ENCODE measurements around the gene KDM4C. TPM values are rescaled to one million over a fixed set of nuclear protein-coding genes. Genes with fewer than 3 reads are reported as not detected.

KDM4C gene
- total RNA-seq, 2 experiments from 2014 or later, result 60.1 to 61.3 TPM

DNA sequence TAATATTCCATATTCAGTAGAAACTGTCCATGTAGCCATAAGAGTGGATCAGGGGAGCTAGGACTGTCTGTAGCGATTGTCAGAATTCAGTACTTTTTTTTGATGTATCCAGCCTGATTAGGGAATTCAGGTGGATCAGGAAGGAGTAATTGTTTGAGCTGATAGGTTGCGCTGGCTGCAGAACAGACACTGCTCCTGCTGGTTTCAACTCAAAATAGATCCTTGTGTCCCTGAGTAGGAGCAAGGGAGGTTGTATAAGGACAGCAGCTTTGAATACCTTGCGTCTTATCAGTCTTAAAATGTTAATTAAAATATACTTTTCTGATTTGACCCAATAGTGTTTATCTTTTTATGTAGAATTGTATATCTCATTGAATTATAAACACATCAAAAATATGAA lies 229.6 kb downstream of the KDM4C start:
- ATAC-seq (ENCODE audit: poor library complexity), result no peak
- Histone ChIP-seq H3K27ac (ENCODE audit: low read depth in 1 of 2, low read length in 2 of 2) (no peak overlapping the region), H3K4me3 (ENCODE audit: low read length) (no peak overlapping the region), H3K9me3 (ENCODE audit: control insufficient read depth in 1 of 2, insufficient read depth in 1 of 2, low read length in 2 of 2) (no peaks in the 10 kb centered on the region), H3K36me3 (ENCODE audit: insufficient read depth, low read length) (peaks cover 77% of the 10 kb centered on the region), H3K27me3 (ENCODE audit: control insufficient read depth in 1 of 2, insufficient read depth in 2 of 2, low read length in 2 of 2) (no peaks in the 10 kb centered on the region), H3K4me1 (ENCODE audit: insufficient read depth, low read length) (no peaks in the 10 kb centered on the region)
- DNase-seq, result no peak
- H3K27ac Mint-ChIP-seq, result no peak overlapping the region
- no peaks in the 10 kb centered on the region for H3K27me3 Mint-ChIP-seq
- CTCF ChIA-PET, result interaction anchor here (1.3 kb wide), 1 partner anchor 21 kb away, joined by 3 read pairs; no protein-coding TSS in a partner anchor
- H3K9me3 Mint-ChIP-seq, result no peaks in the 10 kb centered on the region
- H3K4me3 Mint-ChIP-seq, result no peak overlapping the region
- intact Hi-C loops (cut with DNase I, micrococcal nuclease), result no loop called here
- no peaks in the 10 kb centered on the region for H3K4me1 Mint-ChIP-seq (ENCODE audit: low read depth)
- TF ChIP-seq, protein P1, sequence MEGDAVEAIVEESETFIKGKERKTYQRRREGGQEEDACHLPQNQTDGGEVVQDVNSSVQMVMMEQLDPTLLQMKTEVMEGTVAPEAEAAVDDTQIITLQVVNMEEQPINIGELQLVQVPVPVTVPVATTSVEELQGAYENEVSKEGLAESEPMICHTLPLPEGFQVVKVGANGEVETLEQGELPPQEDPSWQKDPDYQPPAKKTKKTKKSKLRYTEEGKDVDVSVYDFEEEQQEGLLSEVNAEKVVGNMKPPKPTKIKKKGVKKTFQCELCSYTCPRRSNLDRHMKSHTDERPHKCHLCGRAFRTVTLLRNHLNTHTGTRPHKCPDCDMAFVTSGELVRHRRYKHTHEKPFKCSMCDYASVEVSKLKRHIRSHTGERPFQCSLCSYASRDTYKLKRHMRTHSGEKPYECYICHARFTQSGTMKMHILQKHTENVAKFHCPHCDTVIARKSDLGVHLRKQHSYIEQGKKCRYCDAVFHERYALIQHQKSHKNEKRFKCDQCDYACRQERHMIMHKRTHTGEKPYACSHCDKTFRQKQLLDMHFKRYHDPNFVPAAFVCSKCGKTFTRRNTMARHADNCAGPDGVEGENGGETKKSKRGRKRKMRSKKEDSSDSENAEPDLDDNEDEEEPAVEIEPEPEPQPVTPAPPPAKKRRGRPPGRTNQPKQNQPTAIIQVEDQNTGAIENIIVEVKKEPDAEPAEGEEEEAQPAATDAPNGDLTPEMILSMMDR (IDR thresholded peaks at IDR 0.05), result no peak
- POLR2A ChIA-PET, result interaction anchor here (1.7 kb wide), 1 partner anchor 12 kb away, joined by 3 read pairs; no protein-coding TSS in a partner anchor
- peaks cover 91% of the 10 kb centered on the region for H3K36me3 Mint-ChIP-seq (ENCODE audit: low read depth)

DNA sequence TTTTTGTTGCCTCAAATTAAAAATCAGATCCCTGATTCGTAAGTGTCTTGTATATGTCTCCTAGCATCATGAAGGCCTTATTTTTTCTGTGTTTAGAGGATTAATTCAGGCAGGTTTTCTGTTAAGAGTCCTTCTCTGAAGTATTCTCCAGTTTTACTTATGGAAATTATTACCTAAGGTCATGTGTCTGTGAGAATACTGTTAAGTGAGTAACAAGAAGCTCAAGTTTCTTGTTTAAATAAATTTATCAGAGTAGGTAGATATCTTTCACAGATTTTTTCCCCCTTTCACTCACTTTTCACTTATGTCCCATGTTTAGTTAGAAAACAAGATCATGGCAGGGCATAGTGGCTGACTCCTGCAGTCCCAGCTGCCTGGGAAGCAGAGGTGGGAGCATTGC lies 233.6 kb downstream of the KDM4C start:
- H3K36me3 Mint-ChIP-seq (ENCODE audit: low read depth), result peaks cover 94% of the 10 kb centered on the region
- Histone ChIP-seq H3K36me3 (ENCODE audit: insufficient read depth, low read length) (peaks cover 71% of the 10 kb centered on the region), H3K27ac (ENCODE audit: low read depth in 1 of 2, low read length in 2 of 2) (no peak overlapping the region), H3K9me3 (ENCODE audit: control insufficient read depth in 1 of 2, insufficient read depth in 1 of 2, low read length in 2 of 2) (no peaks in the 10 kb centered on the region), H3K4me1 (ENCODE audit: insufficient read depth, low read length) (no peaks in the 10 kb centered on the region), H3K27me3 (ENCODE audit: control insufficient read depth in 1 of 2, insufficient read depth in 2 of 2, low read length in 2 of 2) (no peaks in the 10 kb centered on the region), H3K4me3 (ENCODE audit: low read length) (no peak overlapping the region)
- no peak overlapping the region for H3K27ac Mint-ChIP-seq
- DNase-seq (no peak), ATAC-seq (ENCODE audit: poor library complexity) (no peak)
- intact Hi-C loops (cut with DNase I, micrococcal nuclease), result no loop called here
- no peaks in the 10 kb centered on the region for H3K4me1 Mint-ChIP-seq (ENCODE audit: low read depth)
- no peak overlapping the region for H3K4me3 Mint-ChIP-seq
- ChIA-PET POLR2A (no interaction called here), CTCF (no interaction called here)
- H3K27me3 Mint-ChIP-seq, result no peaks in the 10 kb centered on the region
- no peaks in the 10 kb centered on the region for H3K9me3 Mint-ChIP-seq
- TF ChIP-seq, protein P1 (IDR thresholded peaks at IDR 0.05), result no peak

DNA sequence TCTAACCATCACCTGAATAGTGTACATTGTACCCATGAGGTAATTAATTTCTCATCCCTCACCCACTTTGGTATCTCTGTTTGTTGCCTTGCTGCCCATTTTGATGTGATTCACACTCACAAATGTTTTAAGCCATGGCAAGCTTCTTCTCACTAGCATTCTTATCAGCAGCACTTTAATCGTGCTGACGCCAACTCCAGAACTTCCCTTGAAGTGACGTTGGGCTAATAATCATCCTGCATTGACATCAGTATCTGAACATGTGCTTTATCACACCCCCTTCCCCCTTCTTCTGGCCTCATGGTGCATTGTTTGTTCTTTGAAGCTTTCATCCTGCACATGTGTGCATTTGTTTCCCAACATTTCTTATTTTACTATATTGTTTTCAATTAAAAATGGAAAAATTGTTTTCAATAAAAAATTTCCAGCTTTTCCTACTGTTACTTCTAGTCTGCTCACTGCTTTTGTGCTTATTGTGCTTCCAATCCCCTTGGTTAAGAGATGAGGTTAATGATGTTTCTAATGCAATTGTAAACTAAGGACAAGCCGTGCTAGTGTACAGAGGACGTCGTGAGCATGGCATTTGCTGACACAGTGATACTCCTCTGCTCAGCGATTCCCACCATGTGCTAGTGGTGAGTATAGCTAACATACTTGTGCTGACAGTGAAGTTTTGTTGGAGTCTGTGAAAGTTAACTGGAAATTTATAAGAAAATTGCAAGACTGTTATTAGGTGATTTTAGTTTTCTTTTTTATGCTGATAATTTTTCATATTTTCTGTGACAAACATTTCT lies 238.5 kb downstream of the KDM4C start:
- H3K9me3 ChIP-seq (ENCODE audit: control insufficient read depth in 1 of 2, insufficient read depth in 1 of 2, low read length in 2 of 2), result no peaks in the 10 kb centered on the region
- DNase-seq, result no peak
- no peaks in the 10 kb centered on the region for H3K9me3 Mint-ChIP-seq
- CTCF ChIA-PET, result no interaction called here
- H3K27ac Mint-ChIP-seq, result no peak overlapping the region
- H3K36me3 ChIP-seq (ENCODE audit: insufficient read depth, low read length), result peaks cover 59% of the 10 kb centered on the region
- peaks cover 87% of the 10 kb centered on the region for H3K36me3 Mint-ChIP-seq (ENCODE audit: low read depth)
- intact Hi-C loops (cut with DNase I, micrococcal nuclease), result no loop called here
- H3K4me1 Mint-ChIP-seq (ENCODE audit: low read depth), result no peaks in the 10 kb centered on the region
- POLR2A ChIA-PET, result no interaction called here
- H3K4me3 Mint-ChIP-seq, result no peak overlapping the region
- no peaks in the 10 kb centered on the region for H3K27me3 ChIP-seq (ENCODE audit: control insufficient read depth in 1 of 2, insufficient read depth in 2 of 2, low read length in 2 of 2)
- H3K27me3 Mint-ChIP-seq, result no peaks in the 10 kb centered on the region
- TF ChIP-seq, protein P1 (IDR thresholded peaks at IDR 0.05), result no peak
- no peak overlapping the region for H3K4me3 ChIP-seq (ENCODE audit: low read length)
- H3K27ac ChIP-seq (ENCODE audit: low read depth in 1 of 2, low read length in 2 of 2), result no peak overlapping the region
- no peaks in the 10 kb centered on the region for H3K4me1 ChIP-seq (ENCODE audit: insufficient read depth, low read length)
- ATAC-seq (ENCODE audit: poor library complexity), result no peak
